Measurements from ENCODE around the gene GET3. TPM values are rescaled to one million over a fixed set of nuclear protein-coding genes. Genes with fewer than 3 reads are reported as not detected.
"Not testable (repeated sequence)": the region's sequence is repeated elsewhere in the genome, so short reads cannot be mapped to it uniquely, and the experiment has no call there.

Gene GET3
- total RNA-seq, 1 experiment from 2014 or later = 263 TPM

- no peak for DNase-seq (ENCODE audit: low spot score)
- in situ Hi-C loops (cut with HindIII; ENCODE audit: low sequenced_read_pairs) = no loop called here
These were observed 50.9 kb downstream of the GET3 start for GRCh38 chr19:12788042-12788681.

- in situ Hi-C loops (cut with HindIII; ENCODE audit: low sequenced_read_pairs) = no loop called here
- DNase-seq (ENCODE audit: low spot score) = no peak
These were observed 51.4 kb downstream of the GET3 start for GRCh38 chr19:12788682-12789097.

GRCh38 chr19:12789098-12789903, 52.0 kb downstream of the GET3 start:
- DNase-seq (ENCODE audit: low spot score) = peak; percentile 40
- in situ Hi-C loops (cut with HindIII; ENCODE audit: low sequenced_read_pairs) = no loop called here

GRCh38 chr19:12789904-12790619, 52.8 kb downstream of the GET3 start:
- in situ Hi-C loops (cut with HindIII; ENCODE audit: low sequenced_read_pairs) = no loop called here
- DNase-seq (ENCODE audit: low spot score) = peak; percentile 96

- DNase-seq (ENCODE audit: low spot score) = no peak
- in situ Hi-C loops (cut with HindIII; ENCODE audit: low sequenced_read_pairs) = no loop called here
These were observed 53.5 kb downstream of the GET3 start for GRCh38 chr19:12790628-12791344.

- DNase-seq (ENCODE audit: low spot score) = peak; percentile 95
- in situ Hi-C loops (cut with HindIII; ENCODE audit: low sequenced_read_pairs) = no loop called here
These were observed 54.2 kb downstream of the GET3 start, which contains the start of gene JUNB for GRCh38 chr19:12791345-12792050. TSS of gene JUNB (plus strand) at chr19:12791486. CDS start at chr19:12791772, 286 bp downstream.

- DNase-seq (ENCODE audit: low spot score) = peak; percentile 64
- in situ Hi-C loops (cut with HindIII; ENCODE audit: low sequenced_read_pairs) = no loop called here
These were observed 55.0 kb downstream of the GET3 start for GRCh38 chr19:12792051-12792852.

- in situ Hi-C loops (cut with HindIII; ENCODE audit: low sequenced_read_pairs) = no loop called here
These were observed 55.6 kb downstream of the GET3 start for GRCh38 chr19:12792853-12793289.

GRCh38 chr19:12793290-12794195, 56.2 kb downstream of the GET3 start:
- in situ Hi-C loops (cut with HindIII; ENCODE audit: low sequenced_read_pairs) = no loop called here
- peak; percentile 91 for DNase-seq (ENCODE audit: low spot score)

More at GRCh38 chr19:12792853-12793289, 55.6 kb downstream of the GET3 start:
- no peak for DNase-seq (ENCODE audit: low spot score)

- in situ Hi-C loops (cut with HindIII; ENCODE audit: low sequenced_read_pairs) = no loop called here
- DNase-seq (ENCODE audit: low spot score) = no peak
These were observed 57.1 kb downstream of the GET3 start for GRCh38 chr19:12794196-12794941.

- in situ Hi-C loops (cut with HindIII; ENCODE audit: low sequenced_read_pairs) = no loop called here
- DNase-seq (ENCODE audit: low spot score) = no peak
These were observed 57.7 kb downstream of the GET3 start for GRCh38 chr19:12794971-12795381.

GRCh38 chr19:12796146-12797071, 59.1 kb downstream of the GET3 start:
- in situ Hi-C loops (cut with HindIII; ENCODE audit: low sequenced_read_pairs) = no loop called here
- DNase-seq (ENCODE audit: low spot score) = peak; percentile 86

- in situ Hi-C loops (cut with HindIII; ENCODE audit: low sequenced_read_pairs) = no loop called here
- no peak for DNase-seq (ENCODE audit: low spot score)
These were observed 59.9 kb downstream of the GET3 start for GRCh38 chr19:12797141-12797587.

GRCh38 chr19:12797607-12798006, 60.3 kb downstream of the GET3 start:
- in situ Hi-C loops (cut with HindIII; ENCODE audit: low sequenced_read_pairs) = not testable (repeated sequence)

More at GRCh38 chr19:12797607-12798006, 60.3 kb downstream of the GET3 start:
- not testable (repeated sequence) for DNase-seq (ENCODE audit: low spot score)
